ENCODE results near the gene SCCPDH. TPM values are rescaled to one million over a fixed set of nuclear protein-coding genes. Genes with fewer than 3 reads are reported as not detected.

The SCCPDH gene
- total RNA-seq, 1 experiment from 2014 or later = 26.1 TPM

DNA sequence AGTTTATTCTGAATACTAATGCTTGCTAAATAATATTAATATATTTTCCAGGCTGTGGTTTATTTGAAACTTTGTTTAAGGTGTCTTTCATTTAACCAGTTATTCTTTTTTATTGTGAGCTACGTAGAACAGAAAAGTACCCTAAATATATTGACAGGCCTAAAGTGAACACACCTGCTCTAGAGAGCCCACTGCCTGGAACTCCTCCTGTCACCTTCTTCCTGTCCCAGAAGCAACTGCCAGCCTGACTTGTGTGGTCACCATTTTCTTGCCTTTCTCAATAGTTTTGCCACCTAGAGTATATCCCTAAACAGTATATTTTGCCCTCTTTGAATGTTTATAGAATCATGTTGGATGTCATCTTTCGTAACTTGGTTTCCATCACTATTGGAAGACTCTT lies 48.5 kb downstream of the SCCPDH start:
- peaks cover 8% of the 10 kb centered on the region for H3K36me3 Mint-ChIP-seq (ENCODE audit: insufficient read depth, unreplicated experiment)
- no peaks in the 10 kb centered on the region for H3K36me3 ChIP-seq (ENCODE audit: control insufficient read depth, insufficient read depth, low read length)

DNA sequence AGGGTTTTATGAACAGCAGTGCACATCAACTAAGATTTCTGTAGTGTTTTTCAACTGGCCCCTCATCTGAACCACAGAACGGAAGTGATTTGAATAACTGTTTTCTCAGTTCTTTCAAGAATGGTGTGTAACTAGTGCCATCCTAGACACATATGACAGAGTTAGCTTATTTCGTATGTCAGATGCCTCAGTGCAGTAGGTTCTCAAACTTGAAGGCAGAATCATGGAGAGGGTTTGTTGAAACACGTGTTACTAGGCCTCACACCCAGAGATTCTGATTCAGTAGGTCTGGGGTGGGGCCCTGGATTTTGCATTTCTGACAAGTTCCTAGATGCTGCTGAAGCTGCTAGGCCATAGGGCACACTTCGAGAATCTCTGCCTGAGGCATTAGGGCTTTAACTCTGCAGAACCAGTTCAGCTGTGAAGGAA lies 49.0 kb downstream of the SCCPDH start:
- H3K9me3 ChIP-seq = no peaks in the 10 kb centered on the region
- H3K4me3 ChIP-seq (ENCODE audit: low read depth, low read length) = no peak overlapping the region
- H3K27me3 Mint-ChIP-seq (ENCODE audit: insufficient read depth, unreplicated experiment) = no peaks in the 10 kb centered on the region
- intact Hi-C loops (cut with micrococcal nuclease; ENCODE audit: unreplicated experiment) = no loop called here
- no TSS peak for BruUV-seq (replicated peaks)
- H3K27me3 ChIP-seq (replicated peaks; ENCODE audit: control insufficient read depth, insufficient read depth, low read length) = no peaks in the 10 kb centered on the region
- DNase-seq = no peak
- H3K36me3 ChIP-seq (ENCODE audit: control insufficient read depth, insufficient read depth, low read length) = no peaks in the 10 kb centered on the region
- H3K4me1 ChIP-seq = no peaks in the 10 kb centered on the region
- CTCF ChIA-PET = no interaction called here
- POLR2A ChIA-PET = no interaction called here
- H3K9me3 Mint-ChIP-seq (ENCODE audit: unreplicated experiment) = no peaks in the 10 kb centered on the region
- no peaks in the 10 kb centered on the region for H3K4me1 Mint-ChIP-seq (ENCODE audit: low read depth, unreplicated experiment)
- no peak overlapping the region for H3K4me3 Mint-ChIP-seq (ENCODE audit: unreplicated experiment)
- TF ChIP-seq, protein P1, sequence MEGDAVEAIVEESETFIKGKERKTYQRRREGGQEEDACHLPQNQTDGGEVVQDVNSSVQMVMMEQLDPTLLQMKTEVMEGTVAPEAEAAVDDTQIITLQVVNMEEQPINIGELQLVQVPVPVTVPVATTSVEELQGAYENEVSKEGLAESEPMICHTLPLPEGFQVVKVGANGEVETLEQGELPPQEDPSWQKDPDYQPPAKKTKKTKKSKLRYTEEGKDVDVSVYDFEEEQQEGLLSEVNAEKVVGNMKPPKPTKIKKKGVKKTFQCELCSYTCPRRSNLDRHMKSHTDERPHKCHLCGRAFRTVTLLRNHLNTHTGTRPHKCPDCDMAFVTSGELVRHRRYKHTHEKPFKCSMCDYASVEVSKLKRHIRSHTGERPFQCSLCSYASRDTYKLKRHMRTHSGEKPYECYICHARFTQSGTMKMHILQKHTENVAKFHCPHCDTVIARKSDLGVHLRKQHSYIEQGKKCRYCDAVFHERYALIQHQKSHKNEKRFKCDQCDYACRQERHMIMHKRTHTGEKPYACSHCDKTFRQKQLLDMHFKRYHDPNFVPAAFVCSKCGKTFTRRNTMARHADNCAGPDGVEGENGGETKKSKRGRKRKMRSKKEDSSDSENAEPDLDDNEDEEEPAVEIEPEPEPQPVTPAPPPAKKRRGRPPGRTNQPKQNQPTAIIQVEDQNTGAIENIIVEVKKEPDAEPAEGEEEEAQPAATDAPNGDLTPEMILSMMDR (IDR thresholded peaks at IDR 0.05; ENCODE audit: insufficient read depth in 1 of 2, low read depth in 1 of 2, low read length in 1 of 2, severe bottlenecking in 1 of 2, unreplicated experiment in 1 of 2) = no peak
- no peak overlapping the region for H3K27ac Mint-ChIP-seq (ENCODE audit: unreplicated experiment)
- peaks cover 8% of the 10 kb centered on the region for H3K36me3 Mint-ChIP-seq (ENCODE audit: insufficient read depth, unreplicated experiment)

More for the DNA sequence above, 48.5 kb downstream of the SCCPDH start:
- BruUV-seq (replicated peaks) = no TSS peak
- intact Hi-C loops (cut with micrococcal nuclease; ENCODE audit: unreplicated experiment) = no loop called here
- Mint-ChIP-seq H3K9me3 (ENCODE audit: unreplicated experiment) (no peaks in the 10 kb centered on the region), H3K4me1 (ENCODE audit: low read depth, unreplicated experiment) (no peaks in the 10 kb centered on the region), H3K4me3 (ENCODE audit: unreplicated experiment) (no peak overlapping the region), H3K27me3 (ENCODE audit: insufficient read depth, unreplicated experiment) (no peaks in the 10 kb centered on the region), H3K27ac (ENCODE audit: unreplicated experiment) (no peak overlapping the region)
- DNase-seq = no peak
- no peaks in the 10 kb centered on the region for H3K27me3 ChIP-seq (replicated peaks; ENCODE audit: control insufficient read depth, insufficient read depth, low read length)
- TF ChIP-seq, protein P1 (IDR thresholded peaks at IDR 0.05; ENCODE audit: insufficient read depth in 1 of 2, low read depth in 1 of 2, low read length in 1 of 2, severe bottlenecking in 1 of 2, unreplicated experiment in 1 of 2) = no peak
- CTCF ChIA-PET = no interaction called here
- POLR2A ChIA-PET = no interaction called here
- H3K4me3 ChIP-seq (ENCODE audit: low read depth, low read length) = no peak overlapping the region
- H3K9me3 ChIP-seq = no peaks in the 10 kb centered on the region
- no peaks in the 10 kb centered on the region for H3K4me1 ChIP-seq

DNA sequence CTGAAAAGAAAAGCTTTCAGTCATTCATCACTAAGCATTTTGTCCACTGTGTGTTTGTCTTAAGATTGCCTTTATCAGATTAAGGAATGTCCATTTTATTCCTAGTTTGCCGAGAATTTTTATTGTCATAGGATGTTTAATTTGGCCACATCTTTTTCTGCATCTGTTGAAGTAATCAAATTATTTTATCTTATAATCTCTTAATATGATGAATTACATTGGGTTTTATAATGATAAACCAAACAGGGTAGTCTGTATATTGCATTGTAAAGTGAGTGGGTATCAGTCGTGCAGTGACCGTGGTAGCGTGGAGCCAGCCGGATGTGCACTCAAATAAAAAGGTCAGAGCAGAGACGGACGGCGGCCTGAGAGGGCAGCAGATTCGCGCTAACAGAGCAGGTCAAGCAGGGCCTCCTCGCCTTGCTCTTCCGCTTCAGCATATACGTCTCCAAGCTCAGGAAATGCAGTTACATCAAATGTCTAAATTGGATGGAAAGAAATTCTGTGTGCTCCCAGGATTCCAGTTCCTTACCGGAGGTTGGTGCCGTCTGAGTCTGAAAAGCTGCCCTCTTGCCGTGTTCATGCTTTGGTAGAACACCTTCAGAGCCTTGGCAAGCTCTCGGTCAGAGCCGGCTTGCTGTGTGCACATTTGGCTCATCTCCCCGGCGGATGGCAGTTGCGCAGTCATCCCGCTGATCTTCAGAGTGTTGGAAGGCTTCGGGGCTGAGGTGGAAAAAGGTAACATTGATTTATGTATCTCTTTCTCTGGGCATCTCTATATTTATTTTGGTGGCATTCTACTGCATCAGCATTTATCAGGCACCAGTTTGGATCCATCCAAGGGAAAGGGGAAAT lies 51.5 kb downstream of the SCCPDH start:
- intact Hi-C loops (cut with micrococcal nuclease; ENCODE audit: unreplicated experiment) = no loop called here
- TF ChIP-seq, protein P1 (IDR thresholded peaks at IDR 0.05; ENCODE audit: insufficient read depth in 1 of 2, low read depth in 1 of 2, low read length in 1 of 2, severe bottlenecking in 1 of 2, unreplicated experiment in 1 of 2) = no peak
- Mint-ChIP-seq H3K4me1 (ENCODE audit: low read depth, unreplicated experiment) (no peaks in the 10 kb centered on the region), H3K27me3 (ENCODE audit: insufficient read depth, unreplicated experiment) (no peaks in the 10 kb centered on the region), H3K9me3 (ENCODE audit: unreplicated experiment) (no peaks in the 10 kb centered on the region), H3K27ac (ENCODE audit: unreplicated experiment) (no peak overlapping the region), H3K36me3 (ENCODE audit: insufficient read depth, unreplicated experiment) (peaks cover 8% of the 10 kb centered on the region), H3K4me3 (ENCODE audit: unreplicated experiment) (no peak overlapping the region)
- no TSS peak for BruUV-seq (replicated peaks)
- H3K4me3 ChIP-seq (ENCODE audit: low read depth, low read length) = no peak overlapping the region
- peaks cover 2% of the 10 kb centered on the region; the same call in 1 of the 2 replicates for H3K36me3 ChIP-seq (ENCODE audit: control insufficient read depth, insufficient read depth, low read length)
- H3K9me3 ChIP-seq = no peaks in the 10 kb centered on the region
- CTCF ChIA-PET = no interaction called here
- no peaks in the 10 kb centered on the region for H3K4me1 ChIP-seq
- POLR2A ChIA-PET = no interaction called here
- no peak for DNase-seq
- H3K27me3 ChIP-seq (replicated peaks; ENCODE audit: control insufficient read depth, insufficient read depth, low read length) = no peaks in the 10 kb centered on the region
